ENCODE measurements around the gene SSC5D.
A peak's percentile ranks its signal among the peaks of the same experiment; 100 is the strongest.

SSC5D gene

GRCh38 chr19:55536951-55537740 lies 48.9 kb downstream of the SSC5D start, which contains the start of gene SBK2:
SBK2 (minus strand) TSS chr19:55537133; CDS start chr19:55536294, 839 bp downstream.
- DNase-seq (ENCODE audit: low spot score), result no peak

- DNase-seq (ENCODE audit: low spot score), result no peak
Observed at GRCh38 chr19:55537741-55538111, 49.5 kb downstream of the SSC5D start.

- no peak for DNase-seq (ENCODE audit: low spot score)
Observed at GRCh38 chr19:55538132-55538531, 49.9 kb downstream of the SSC5D start.

- no peak for DNase-seq (ENCODE audit: low spot score)
Observed at GRCh38 chr19:55539090-55539984, 51.1 kb downstream of the SSC5D start.

- no peak for DNase-seq (ENCODE audit: low spot score)
Observed at GRCh38 chr19:55540619-55541018, 52.4 kb downstream of the SSC5D start.

GRCh38 chr19:55541091-55541490 lies 52.9 kb downstream of the SSC5D start:
- DNase-seq (ENCODE audit: low spot score), result no peak

GRCh38 chr19:55542292-55542855 lies 54.1 kb downstream of the SSC5D start:
- DNase-seq (ENCODE audit: low spot score), result no peak

- DNase-seq (ENCODE audit: low spot score), result no peak
Observed at GRCh38 chr19:55543567-55543966, 55.3 kb downstream of the SSC5D start.

- DNase-seq (ENCODE audit: low spot score), result no peak
Observed at GRCh38 chr19:55544014-55544413, 55.8 kb downstream of the SSC5D start.

GRCh38 chr19:55544776-55545439 lies 56.7 kb downstream of the SSC5D start:
- DNase-seq (ENCODE audit: low spot score), result no peak

- DNase-seq (ENCODE audit: low spot score), result no peak
Observed at GRCh38 chr19:55545443-55545842, 57.2 kb downstream of the SSC5D start, which contains the start of gene SBK3. SBK3 (minus strand) TSS chr19:55545543; CDS start chr19:55545543, 0 bp downstream.

- no peak for DNase-seq (ENCODE audit: low spot score)
Observed at GRCh38 chr19:55546011-55546410, 57.8 kb downstream of the SSC5D start.

- DNase-seq (ENCODE audit: low spot score), result no peak
Observed at GRCh38 chr19:55546822-55547614, 58.8 kb downstream of the SSC5D start.

GRCh38 chr19:55549500-55550320 lies 61.5 kb downstream of the SSC5D start:
- DNase-seq (ENCODE audit: low spot score), result peak; percentile 66

- DNase-seq (ENCODE audit: low spot score), result no peak
Observed at GRCh38 chr19:55550321-55550650, 62.0 kb downstream of the SSC5D start.

GRCh38 chr19:55552206-55552605 lies 64.0 kb downstream of the SSC5D start:
- no peak for DNase-seq (ENCODE audit: low spot score)

GRCh38 chr19:55552620-55553019 lies 64.4 kb downstream of the SSC5D start:
- DNase-seq (ENCODE audit: low spot score), result no peak

- DNase-seq (ENCODE audit: low spot score), result no peak
Observed at GRCh38 chr19:55553217-55554182, 65.3 kb downstream of the SSC5D start.

GRCh38 chr19:55554302-55554701 lies 66.1 kb downstream of the SSC5D start:
- DNase-seq (ENCODE audit: low spot score), result no peak
